IMR-90 (cell line): Measurements from ENCODE around the gene NDST3. TPM values are rescaled to one million over a fixed set of nuclear protein-coding genes. Genes with fewer than 3 reads are reported as not detected.

Source experiments
- ATAC-seq: fragments of 200-7000 bp; cut with Tn5 transposase; 2 replicates; pipeline ENCODE4 v1.9.1; 2020; ENCODE audit warnings: low read depth, mild to moderate bottlenecking, moderate library complexity
- BruUV-seq: library from RNA; stranded (reverse); fragments of 400-500 nt; replicated peaks from 2 replicates; lab custom pipeline; 2021; lab: Mats Ljungman, UMichigan
- CTCF ChIA-PET: fragments of 300-600 bp; formaldehyde crosslinking; extraction: SDS; loops from one replicate; lab custom pipeline; 2021; ENCODE audit warnings: antibody characterized with exemption; lab: Yijun Ruan, JAX
- POLR2A ChIA-PET: fragments of 300-600 bp; sonication (Branson Sonifier 250); formaldehyde crosslinking; loops from one replicate; lab custom pipeline; 2022; ENCODE audit warnings: antibody characterized with exemption; ENCODE audit not compliant: unreplicated experiment; lab: Charles Lee
- DNase-seq: peaks from one replicate; pipeline ENCODE4 v3.0.0; 2013
- H2AFZ ChIP-seq: replicated peaks from 2 replicates; pipeline ENCODE3; 2013; ENCODE audit warnings: low read length, mild to moderate bottlenecking; ENCODE audit not compliant: poor library complexity
- H2AK5ac ChIP-seq: 2 replicates; pipeline ENCODE4 v1.6.1; 2013; ENCODE audit warnings: low read depth, low read length, inconsistent platforms
- H2AK9ac ChIP-seq: replicated peaks from 2 replicates; pipeline ENCODE3; 2013; ENCODE audit warnings: mild to moderate bottlenecking, low read depth, low read length, moderate library complexity; ENCODE audit not compliant: poor library complexity
- H2BK120ac ChIP-seq: 2 replicates; pipeline ENCODE4 v1.6.1; 2013; ENCODE audit warnings: low read depth, low read length, inconsistent platforms
- H2BK15ac ChIP-seq: 3 replicates; pipeline ENCODE4 v1.6.1; 2013; ENCODE audit warnings: low read depth, low read length, inconsistent platforms
- H2BK20ac ChIP-seq: 2 replicates; pipeline ENCODE4 v1.6.1; 2013; ENCODE audit warnings: low read depth, mild to moderate bottlenecking, inconsistent platforms, low read length, moderate library complexity
- H2BK5ac ChIP-seq: 2 replicates; pipeline ENCODE4 v1.6.1; 2013; ENCODE audit warnings: mild to moderate bottlenecking, low read depth, low read length, inconsistent platforms; ENCODE audit not compliant: poor library complexity, severe bottlenecking
- H3K14ac ChIP-seq: replicated peaks from 2 replicates; pipeline ENCODE4 v1.6.1; 2013; ENCODE audit warnings: low read depth, low read length, inconsistent platforms
- H3K18ac ChIP-seq: 2 replicates; pipeline ENCODE4 v1.6.1; 2013; ENCODE audit warnings: low read depth, low read length, control low read depth
- H3K23ac ChIP-seq: 2 replicates; pipeline ENCODE4 v1.6.1; 2013; ENCODE audit warnings: low read depth, low read length, inconsistent platforms
- H3K27ac ChIP-seq: 2 replicates; pipeline ENCODE4 v1.5.1; 2013; ENCODE audit warnings: mild to moderate bottlenecking, control low read depth, low read length; ENCODE audit not compliant: insufficient read depth
- H3K27me3 ChIP-seq: 2 replicates; pipeline ENCODE4 v1.6.1; 2013; ENCODE audit warnings: low read length; ENCODE audit not compliant: control insufficient read depth, insufficient read depth
- H3K36me3 ChIP-seq: 2 replicates; pipeline ENCODE4 v1.6.1; 2013; ENCODE audit warnings: low read length, mixed read lengths; ENCODE audit not compliant: control insufficient read depth, insufficient read depth
- H3K4ac ChIP-seq: 2 replicates; pipeline ENCODE4 v1.6.1; 2013; ENCODE audit warnings: low read depth, low read length, inconsistent platforms
- H3K4me1 ChIP-seq: 2 replicates; pipeline ENCODE4 v1.6.1; 2013; ENCODE audit warnings: low read length, mixed read lengths; ENCODE audit not compliant: control insufficient read depth, insufficient read depth
- H3K4me2 ChIP-seq: 2 replicates; pipeline ENCODE4 v1.6.1; 2013; ENCODE audit warnings: low read depth, mild to moderate bottlenecking, control low read depth, low read length, moderate library complexity
- H3K4me3 ChIP-seq: 2 replicates; pipeline ENCODE4 v1.5.1; 2013; ENCODE audit warnings: low read depth, mild to moderate bottlenecking, control low read depth, low read length, moderate library complexity; ENCODE audit not compliant: insufficient read depth
- H3K56ac ChIP-seq: 2 replicates; pipeline ENCODE4 v1.6.1; 2013; ENCODE audit warnings: low read length, inconsistent platforms; ENCODE audit not compliant: insufficient read depth; ENCODE audit errors: extremely low read depth
- H3K79me1 ChIP-seq, 2 experiments: 2 replicates each; pipeline ENCODE4 v1.6.1; 2013; ENCODE audit warnings: low read length in 2 of 2, inconsistent platforms in 1 of 2, low read depth in 1 of 2
- H3K9ac ChIP-seq: 2 replicates; pipeline ENCODE4 v1.6.1; 2013; ENCODE audit warnings: low read depth, low read length, control low read depth
- H3K9me1 ChIP-seq: 2 replicates; pipeline ENCODE4 v1.6.1; 2013; ENCODE audit warnings: low read length, inconsistent platforms; ENCODE audit not compliant: insufficient read depth
- H3K9me3 ChIP-seq: 2 replicates; pipeline ENCODE4 v1.6.1; 2013; ENCODE audit warnings: low read length; ENCODE audit not compliant: control insufficient read depth, insufficient read depth
- H4K20me1 ChIP-seq: 2 replicates; pipeline ENCODE4 v1.6.1; 2013; ENCODE audit warnings: low read length, inconsistent platforms; ENCODE audit not compliant: insufficient read depth
- H4K5ac ChIP-seq: 2 replicates; pipeline ENCODE4 v1.6.1; 2013; ENCODE audit warnings: mild to moderate bottlenecking, low read depth, low read length, control low read depth
- H4K8ac ChIP-seq, 2 experiments: 2 replicates each; pipeline ENCODE4 v1.6.1; 2013; ENCODE audit warnings: low read depth in 2 of 2, low read length in 2 of 2, control low read depth in 1 of 2, inconsistent platforms in 1 of 2
- H4K91ac ChIP-seq: 2 replicates; pipeline ENCODE4 v1.6.1; 2013; ENCODE audit warnings: low read depth, low read length, inconsistent platforms; ENCODE audit not compliant: insufficient read depth
- BHLHE40 ChIP-seq: fragments of 150-350 bp; IDR thresholded peaks from 2 replicates; pipeline ENCODE4 v1.6.1; 2016; ENCODE audit warnings: mild to moderate bottlenecking, low read depth, low read length
- CEBPB ChIP-seq: IDR thresholded peaks from 2 replicates; pipeline ENCODE4 v1.6.1; 2012; ENCODE audit warnings: low read depth, low read length, improper control_type of control experiment
- CHD1 ChIP-seq: IDR thresholded peaks from 2 replicates; pipeline ENCODE4 v1.6.1; 2012; ENCODE audit warnings: low read depth, low read length, improper control_type of control experiment
- FOS ChIP-seq: fragments of 150-350 bp; IDR thresholded peaks from 2 replicates; pipeline ENCODE4 v1.6.1; 2016; ENCODE audit warnings: low read depth, low read length
- MAFK ChIP-seq: IDR thresholded peaks from 2 replicates; pipeline ENCODE4 v1.6.1; 2012; ENCODE audit warnings: low read depth, low read length, improper control_type of control experiment
- MAZ ChIP-seq: IDR thresholded peaks from 2 replicates; pipeline ENCODE4 v1.6.1; 2012; ENCODE audit warnings: low read depth, mild to moderate bottlenecking, low read length, improper control_type of control experiment, moderate library complexity, borderline replicate concordance
- MXI1 ChIP-seq: IDR thresholded peaks from 2 replicates; pipeline ENCODE4 v1.6.1; 2012; ENCODE audit warnings: low read depth, mild to moderate bottlenecking, low read length, moderate library complexity, borderline replicate concordance
- NFE2L2 ChIP-seq: fragments of 150-350 bp; IDR thresholded peaks from 2 replicates; pipeline ENCODE4 v1.6.1; 2016; ENCODE audit warnings: low read depth, mild to moderate bottlenecking, low read length
- POLR2A ChIP-seq: IDR thresholded peaks from 2 replicates; pipeline ENCODE4 v1.6.1; 2012; ENCODE audit warnings: mild to moderate bottlenecking, low read depth, low read length
- RAD21 ChIP-seq: IDR thresholded peaks from 2 replicates; pipeline ENCODE4 v1.6.1; 2012; ENCODE audit warnings: low read length, improper control_type of control experiment
- RCOR1 ChIP-seq: IDR thresholded peaks from 2 replicates; pipeline ENCODE4 v1.6.1; 2012; ENCODE audit warnings: mild to moderate bottlenecking, low read length, improper control_type of control experiment; ENCODE audit not compliant: insufficient replicate concordance
- RFX5 ChIP-seq: IDR thresholded peaks from 2 replicates; pipeline ENCODE4 v1.8.0; 2012; ENCODE audit warnings: low read depth, mild to moderate bottlenecking, low read length, moderate library complexity
- SMC3 ChIP-seq: fragments of 150-350 bp; IDR thresholded peaks from 2 replicates; pipeline ENCODE4 v1.6.1; 2016; ENCODE audit warnings: low read depth, mild to moderate bottlenecking, antibody characterized with exemption, low read length, moderate library complexity
- dilution Hi-C: fragments of 300-500 bp; cut with HindIII; formaldehyde crosslinking; loops from one replicate; pipeline ENCODE4 v1.14.3; 2018; ENCODE audit warnings: low sequenced_read_pairs; ENCODE audit not compliant: unreplicated experiment
- in situ Hi-C: fragments of 300-500 bp; cut with MboI; formaldehyde crosslinking; loops from 3 replicates; pipeline ENCODE4 v1.14.3; 2019; ENCODE audit warnings: low sequenced_read_pairs, inconsistent platforms, mixed read lengths
- intact Hi-C: fragments of 100-400 bp; cut with micrococcal nuclease; formaldehyde crosslinking; loops from 2 replicates; pipeline ENCODE4 v1.10.0; 2022
- polyA plus RNA-seq, 3 experiments: library from polyadenylated mRNA; depleted of rRNA; stranded (reverse); fragments of >200 nt; gene quantifications; 2 replicates each; pipeline ENCODE4 v1.2.3, GENCODE V29; 2012; ENCODE audit warnings: low replicate concordance in 1 of 3
- total RNA-seq: library from RNA; depleted of rRNA; stranded (reverse); fragments of >200 nt; gene quantifications from 2 replicates; pipeline ENCODE4 v1.2.3, GENCODE V29; 2012
- TF ChIP-seq, protein P1 (sequence below): conservative IDR thresholded peaks from 2 replicates; pipeline ENCODE4 v1.5.1; 2012; ENCODE audit warnings: mild to moderate bottlenecking, low read depth, low read length, improper control_type of control experiment
- TF ChIP-seq, protein P2 (sequence below): fragments of 150-350 bp; IDR thresholded peaks from 2 replicates; pipeline ENCODE4 v1.6.1; 2016; ENCODE audit warnings: low read depth, mild to moderate bottlenecking, low read length, moderate library complexity, borderline replicate concordance
- TF ChIP-seq, protein P3 (sequence below): fragments of 150-350 bp; IDR thresholded peaks from 2 replicates; pipeline ENCODE4 v1.6.1; 2017; ENCODE audit warnings: mild to moderate bottlenecking, antibody characterized with exemption, low read length, low read depth

The NDST3 gene
- total and polyA plus RNA-seq, 2 of the 4 experiments (the other 2 are of a cell fraction) = 0.10 to 0.18 TPM

GRCh38 chr4:118018381-118019145, 15.7 kb upstream of the NDST3 start:
- no peaks in the 10 kb centered on the region for H3K4me1 ChIP-seq
- no peak overlapping the region for H4K8ac ChIP-seq
- no peak overlapping the region for H3K4me3 ChIP-seq
- no peak overlapping the region for H3K27ac ChIP-seq
- in situ Hi-C loops (no loop called here), intact Hi-C loops (no loop called here), dilution Hi-C loops (no loop called here)
- no peak overlapping the region for H3K18ac ChIP-seq
- no peak overlapping the region for H2AK5ac ChIP-seq
- H3K27me3 ChIP-seq = no peaks in the 10 kb centered on the region
- H2AK9ac ChIP-seq = no peak overlapping the region
- no peak overlapping the region for H2BK20ac ChIP-seq
- H4K5ac ChIP-seq = no peak overlapping the region
- H3K14ac ChIP-seq = no peak overlapping the region
- H3K56ac ChIP-seq = no peak overlapping the region
- ATAC-seq = no peak
- H2BK5ac ChIP-seq = no peak overlapping the region
- no peaks in the 10 kb centered on the region for H4K20me1 ChIP-seq
- POLR2A ChIA-PET = no interaction called here
- TF ChIP-seq, protein P1, sequence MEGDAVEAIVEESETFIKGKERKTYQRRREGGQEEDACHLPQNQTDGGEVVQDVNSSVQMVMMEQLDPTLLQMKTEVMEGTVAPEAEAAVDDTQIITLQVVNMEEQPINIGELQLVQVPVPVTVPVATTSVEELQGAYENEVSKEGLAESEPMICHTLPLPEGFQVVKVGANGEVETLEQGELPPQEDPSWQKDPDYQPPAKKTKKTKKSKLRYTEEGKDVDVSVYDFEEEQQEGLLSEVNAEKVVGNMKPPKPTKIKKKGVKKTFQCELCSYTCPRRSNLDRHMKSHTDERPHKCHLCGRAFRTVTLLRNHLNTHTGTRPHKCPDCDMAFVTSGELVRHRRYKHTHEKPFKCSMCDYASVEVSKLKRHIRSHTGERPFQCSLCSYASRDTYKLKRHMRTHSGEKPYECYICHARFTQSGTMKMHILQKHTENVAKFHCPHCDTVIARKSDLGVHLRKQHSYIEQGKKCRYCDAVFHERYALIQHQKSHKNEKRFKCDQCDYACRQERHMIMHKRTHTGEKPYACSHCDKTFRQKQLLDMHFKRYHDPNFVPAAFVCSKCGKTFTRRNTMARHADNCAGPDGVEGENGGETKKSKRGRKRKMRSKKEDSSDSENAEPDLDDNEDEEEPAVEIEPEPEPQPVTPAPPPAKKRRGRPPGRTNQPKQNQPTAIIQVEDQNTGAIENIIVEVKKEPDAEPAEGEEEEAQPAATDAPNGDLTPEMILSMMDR = no peak
- TF ChIP-seq FOS = no peak
- no peak for TF ChIP-seq MAZ
- TF ChIP-seq MXI1 = no peak
- no peak for TF ChIP-seq BHLHE40
- TF ChIP-seq RCOR1 = no peak
- no peak for TF ChIP-seq NFE2L2
- no peak for TF ChIP-seq CHD1
- TF ChIP-seq CEBPB = no peak
- no peak for TF ChIP-seq MAFK
- no peak for TF ChIP-seq RAD21
- TF ChIP-seq, protein P2, sequence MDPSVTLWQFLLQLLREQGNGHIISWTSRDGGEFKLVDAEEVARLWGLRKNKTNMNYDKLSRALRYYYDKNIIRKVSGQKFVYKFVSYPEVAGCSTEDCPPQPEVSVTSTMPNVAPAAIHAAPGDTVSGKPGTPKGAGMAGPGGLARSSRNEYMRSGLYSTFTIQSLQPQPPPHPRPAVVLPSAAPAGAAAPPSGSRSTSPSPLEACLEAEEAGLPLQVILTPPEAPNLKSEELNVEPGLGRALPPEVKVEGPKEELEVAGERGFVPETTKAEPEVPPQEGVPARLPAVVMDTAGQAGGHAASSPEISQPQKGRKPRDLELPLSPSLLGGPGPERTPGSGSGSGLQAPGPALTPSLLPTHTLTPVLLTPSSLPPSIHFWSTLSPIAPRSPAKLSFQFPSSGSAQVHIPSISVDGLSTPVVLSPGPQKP = no peak
- no peak for TF ChIP-seq SMC3
- TF ChIP-seq RFX5 = no peak
- no peak for TF ChIP-seq POLR2A
- TF ChIP-seq, protein P3, sequence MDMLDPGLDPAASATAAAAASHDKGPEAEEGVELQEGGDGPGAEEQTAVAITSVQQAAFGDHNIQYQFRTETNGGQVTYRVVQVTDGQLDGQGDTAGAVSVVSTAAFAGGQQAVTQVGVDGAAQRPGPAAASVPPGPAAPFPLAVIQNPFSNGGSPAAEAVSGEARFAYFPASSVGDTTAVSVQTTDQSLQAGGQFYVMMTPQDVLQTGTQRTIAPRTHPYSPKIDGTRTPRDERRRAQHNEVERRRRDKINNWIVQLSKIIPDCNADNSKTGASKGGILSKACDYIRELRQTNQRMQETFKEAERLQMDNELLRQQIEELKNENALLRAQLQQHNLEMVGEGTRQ = no peak
- no peak overlapping the region for H2BK15ac ChIP-seq
- no TSS peak for BruUV-seq
- H3K23ac ChIP-seq = no peak overlapping the region
- H3K4me2 ChIP-seq = no peak overlapping the region
- H2AFZ ChIP-seq = no peak overlapping the region
- H3K79me1 ChIP-seq = no peaks in the 10 kb centered on the region
- H3K9me3 ChIP-seq = no peaks in the 10 kb centered on the region
- H3K36me3 ChIP-seq = no peaks in the 10 kb centered on the region
- H4K91ac ChIP-seq = no peak overlapping the region
- no peak for DNase-seq
- no peak overlapping the region for H2BK120ac ChIP-seq
- CTCF ChIA-PET = no interaction called here
- no peak overlapping the region for H3K9ac ChIP-seq
- H3K4ac ChIP-seq = no peak overlapping the region
- no peaks in the 10 kb centered on the region for H3K9me1 ChIP-seq
